Muscle layer of duodenum (tissue), 2 donors: ENCODE measurements around the gene MYH6.
A peak's percentile ranks its signal among the peaks of the same experiment; 100 is the strongest.
"Not testable (repeated sequence)": the region's sequence is repeated elsewhere in the genome, so short reads cannot be mapped to it uniquely, and the experiment has no call there.

Source experiments
- H3K27ac ChIP-seq: one replicate; pipeline ENCODE4 v1.7.0; 2013; ENCODE audit warnings: mild to moderate bottlenecking, low read length
- H3K27me3 ChIP-seq: one replicate; pipeline ENCODE4 v1.7.0; 2013; ENCODE audit warnings: low read depth, mild to moderate bottlenecking, control low read depth, low read length
- H3K36me3 ChIP-seq, 2 donors: one replicate each; pipeline ENCODE4 v1.7.0; 2013; ENCODE audit warnings: low read length in 2 of 2, control low read depth in 1 of 2, mild to moderate bottlenecking in 1 of 2; ENCODE audit not compliant: insufficient read depth in 2 of 2, control insufficient read depth in 1 of 2
- H3K4me1 ChIP-seq, 2 donors: one replicate each; pipeline ENCODE4 v1.7.0; 2013; ENCODE audit warnings: low read length in 2 of 2, mild to moderate bottlenecking in 2 of 2, control low read depth in 1 of 2, moderate library complexity in 1 of 2; ENCODE audit not compliant: insufficient read depth in 2 of 2, control insufficient read depth in 1 of 2
- H3K4me3 ChIP-seq, 2 donors: one replicate each; pipeline ENCODE4 v1.7.0; 2013; ENCODE audit warnings: low read length in 2 of 2, low read depth in 1 of 2, mild to moderate bottlenecking in 1 of 2
- H3K9me3 ChIP-seq, 2 donors: one replicate each; pipeline ENCODE4 v1.7.0; 2013; ENCODE audit warnings: low read length in 2 of 2, control low read depth in 1 of 2, mild to moderate bottlenecking in 1 of 2; ENCODE audit not compliant: control insufficient read depth in 1 of 2
- donor health status: healthy.

Gene MYH6

DNA sequence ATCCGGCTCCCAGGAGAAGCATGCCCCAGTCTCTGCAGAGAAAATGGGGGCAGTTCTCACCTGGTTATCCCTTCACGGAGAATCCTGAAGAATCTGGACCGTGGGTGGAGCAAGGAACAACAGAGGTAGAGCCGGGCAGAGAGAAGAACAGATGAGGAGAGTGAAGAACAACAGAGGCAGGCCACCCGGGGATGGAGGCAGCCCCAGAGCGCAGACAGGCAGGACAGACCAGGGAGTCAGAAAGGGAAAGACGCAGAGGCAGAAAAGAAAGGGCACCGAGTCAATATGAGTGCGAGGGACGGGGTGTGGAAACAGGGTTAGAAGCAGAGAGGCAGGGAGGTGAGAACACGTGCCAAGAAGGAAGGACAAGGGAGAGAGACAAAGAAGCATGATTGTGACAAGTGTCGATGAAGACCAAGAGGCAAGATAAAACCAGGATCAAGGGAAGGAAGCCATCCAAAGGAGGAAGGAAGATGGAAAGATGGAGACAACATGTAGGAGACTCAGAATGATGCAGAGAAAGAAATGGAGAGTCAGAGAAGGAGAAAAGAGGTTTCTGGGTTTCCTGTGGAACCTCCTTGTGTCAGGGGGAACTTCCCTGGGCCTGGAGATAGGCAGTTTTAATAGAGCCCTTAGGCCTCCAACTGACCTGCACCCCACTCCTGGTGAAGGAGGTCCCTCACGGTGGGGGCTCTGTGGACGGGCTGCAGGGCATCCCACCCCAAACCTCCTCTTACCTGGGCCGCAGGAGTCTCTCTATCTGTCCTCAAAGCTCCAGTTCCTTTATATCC lies at the start of gene MYH6:
Gene MYH6 (minus strand): TSS at position 758 of the 791 bp plus-strand sequence. CDS start 1,050 bp downstream, outside the sequence.
- Histone ChIP-seq H3K4me3 (no peak within 1 kb of the TSS), H3K9me3 (no peaks in the 10 kb centered on the region), H3K27ac (no peak within 1 kb of the TSS), H3K27me3 (no peaks in the 10 kb centered on the region), H3K36me3 (no peaks in the 10 kb centered on the region), H3K4me1 (no peaks in the 10 kb centered on the region)

DNA sequence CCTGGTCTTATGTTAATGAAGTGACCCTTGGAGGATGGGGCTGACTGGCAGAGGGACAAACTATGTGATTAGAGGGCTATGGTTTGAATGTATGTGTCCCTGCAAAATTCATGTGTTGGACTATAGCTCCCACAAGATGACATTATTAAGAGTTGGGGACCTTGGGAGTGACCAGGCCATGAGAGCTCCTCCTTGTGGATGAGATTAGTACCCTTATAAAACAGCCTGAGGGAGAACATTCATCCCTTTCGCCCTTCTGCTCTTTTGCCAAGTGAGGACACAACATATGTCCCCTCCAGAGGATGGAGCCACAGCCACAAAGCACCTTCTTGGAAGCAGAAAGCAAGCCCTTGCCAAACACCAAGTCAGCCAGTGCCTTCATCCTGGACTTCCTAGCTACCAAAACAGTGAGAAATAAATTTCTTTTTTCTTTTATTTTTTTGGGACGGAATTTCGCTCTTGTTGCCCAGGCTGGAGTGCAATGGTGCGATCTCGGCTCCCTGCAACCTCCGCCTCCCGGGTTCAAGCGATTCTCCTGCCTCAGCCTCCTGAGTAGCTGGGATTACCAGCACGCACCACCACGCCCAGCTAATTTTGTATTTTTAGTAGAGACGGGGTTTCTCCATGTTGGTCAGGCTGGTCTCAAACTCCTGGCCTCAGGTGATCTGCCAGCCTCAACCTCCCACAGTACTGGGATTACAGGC lies 49.0 kb upstream of the MYH6 start:
- not testable (repeated sequence) for H3K27ac ChIP-seq, H3K4me3 ChIP-seq, H3K9me3 ChIP-seq

DNA sequence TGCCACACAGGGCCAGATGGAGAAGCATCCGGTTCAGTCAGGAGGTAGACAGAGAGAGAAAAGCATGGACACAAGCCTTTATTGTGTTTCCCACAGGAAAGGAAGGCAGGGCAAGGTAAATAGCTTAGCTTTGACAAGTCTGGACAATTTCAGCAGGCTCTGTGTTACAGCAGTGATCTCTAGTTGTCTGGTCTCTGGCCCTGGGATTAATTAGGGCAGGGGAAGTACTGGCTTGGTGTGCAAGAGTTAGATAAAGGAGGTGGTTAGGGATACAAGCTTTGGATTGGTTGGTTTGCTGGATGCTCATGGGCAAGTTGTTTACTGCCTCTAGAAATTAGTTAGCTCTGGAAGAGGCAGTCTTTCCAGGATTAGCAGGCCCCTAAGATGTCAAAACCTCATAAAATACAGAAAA lies 46.4 kb upstream of the MYH6 start:
- H3K27me3 ChIP-seq: no peaks in the 10 kb centered on the region
- no peaks in the 10 kb centered on the region for H3K4me1 ChIP-seq
- H3K9me3 ChIP-seq: no peaks in the 10 kb centered on the region
- H3K36me3 ChIP-seq: no peaks in the 10 kb centered on the region
- no peak overlapping the region for H3K27ac ChIP-seq
- no peak overlapping the region for H3K4me3 ChIP-seq

More for the DNA sequence above, 49.0 kb upstream of the MYH6 start:
- H3K27me3 ChIP-seq, H3K4me1 ChIP-seq, H3K36me3 ChIP-seq: not testable (repeated sequence)

DNA sequence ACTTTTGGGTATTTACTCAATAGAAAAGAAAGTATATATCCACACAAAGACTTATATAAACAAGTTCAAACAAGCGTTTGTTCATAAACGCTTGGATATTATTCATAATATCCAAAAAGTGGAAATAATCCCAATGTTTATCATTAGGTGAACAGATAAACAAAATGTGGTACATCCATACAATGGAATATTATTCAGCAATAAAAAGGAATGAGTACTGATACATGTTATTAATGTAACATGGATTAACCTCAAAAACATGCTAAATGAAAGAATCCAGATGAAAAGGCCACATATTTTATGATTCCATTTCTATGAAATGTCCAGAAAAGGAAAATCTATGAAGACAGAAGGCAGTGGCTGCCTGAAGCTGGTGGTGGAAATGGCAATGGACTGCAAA lies 44.2 kb upstream of the MYH6 start:
- no peaks in the 10 kb centered on the region for H3K36me3 ChIP-seq
- no peaks in the 10 kb centered on the region for H3K4me1 ChIP-seq
- H3K4me3 ChIP-seq: no peak overlapping the region
- no peak overlapping the region for H3K27ac ChIP-seq
- no peaks in the 10 kb centered on the region for H3K9me3 ChIP-seq
- no peaks in the 10 kb centered on the region for H3K27me3 ChIP-seq

DNA sequence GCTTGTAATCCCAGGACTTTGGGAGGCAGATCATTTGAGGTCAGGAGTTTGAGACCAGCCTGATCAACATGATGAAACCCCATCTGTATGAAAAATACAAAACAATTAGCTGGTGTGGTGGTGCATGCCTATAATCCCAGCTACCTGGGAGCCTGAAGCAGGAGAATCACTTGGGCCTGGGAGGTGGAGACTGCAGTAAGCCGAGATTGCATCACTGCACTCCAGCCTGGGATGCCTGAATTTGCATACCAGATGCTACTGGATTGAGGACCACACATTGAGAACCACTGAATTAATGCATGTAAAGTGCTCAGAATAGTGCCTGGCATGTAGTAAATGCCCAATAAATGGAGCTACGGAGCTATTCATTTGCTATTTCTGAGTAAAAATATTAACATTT lies 42.3 kb upstream of the MYH6 start:
- H3K27ac ChIP-seq: no peak overlapping the region
- H3K4me3 ChIP-seq: no peak overlapping the region
- no peaks in the 10 kb centered on the region for H3K4me1 ChIP-seq
- H3K27me3 ChIP-seq: no peaks in the 10 kb centered on the region
- no peaks in the 10 kb centered on the region for H3K9me3 ChIP-seq
- no peaks in the 10 kb centered on the region for H3K36me3 ChIP-seq

DNA sequence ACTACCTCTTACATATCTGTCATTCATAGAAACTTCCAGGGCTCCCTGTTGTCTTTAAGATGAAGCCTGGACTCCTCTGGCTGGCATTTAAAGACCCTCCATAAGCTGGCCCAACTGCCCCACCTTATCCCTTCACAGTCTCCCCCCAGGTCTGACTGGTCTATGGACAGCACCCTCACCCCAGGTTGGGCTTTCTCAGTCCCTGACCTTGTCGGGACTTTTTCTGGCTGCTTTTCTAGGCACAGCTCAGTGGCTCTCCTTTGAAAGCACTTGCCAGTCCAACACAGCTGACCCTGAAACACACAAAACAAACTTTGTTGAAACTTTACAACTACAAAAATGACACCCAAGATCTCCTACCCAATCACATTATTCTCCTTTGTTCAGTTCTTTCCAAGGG lies 41.2 kb upstream of the MYH6 start:
- Histone ChIP-seq H3K4me1 (no peaks in the 10 kb centered on the region), H3K4me3 (no peak overlapping the region), H3K9me3 (no peaks in the 10 kb centered on the region), H3K27me3 (no peaks in the 10 kb centered on the region), H3K36me3 (no peaks in the 10 kb centered on the region), H3K27ac (no peak overlapping the region)

DNA sequence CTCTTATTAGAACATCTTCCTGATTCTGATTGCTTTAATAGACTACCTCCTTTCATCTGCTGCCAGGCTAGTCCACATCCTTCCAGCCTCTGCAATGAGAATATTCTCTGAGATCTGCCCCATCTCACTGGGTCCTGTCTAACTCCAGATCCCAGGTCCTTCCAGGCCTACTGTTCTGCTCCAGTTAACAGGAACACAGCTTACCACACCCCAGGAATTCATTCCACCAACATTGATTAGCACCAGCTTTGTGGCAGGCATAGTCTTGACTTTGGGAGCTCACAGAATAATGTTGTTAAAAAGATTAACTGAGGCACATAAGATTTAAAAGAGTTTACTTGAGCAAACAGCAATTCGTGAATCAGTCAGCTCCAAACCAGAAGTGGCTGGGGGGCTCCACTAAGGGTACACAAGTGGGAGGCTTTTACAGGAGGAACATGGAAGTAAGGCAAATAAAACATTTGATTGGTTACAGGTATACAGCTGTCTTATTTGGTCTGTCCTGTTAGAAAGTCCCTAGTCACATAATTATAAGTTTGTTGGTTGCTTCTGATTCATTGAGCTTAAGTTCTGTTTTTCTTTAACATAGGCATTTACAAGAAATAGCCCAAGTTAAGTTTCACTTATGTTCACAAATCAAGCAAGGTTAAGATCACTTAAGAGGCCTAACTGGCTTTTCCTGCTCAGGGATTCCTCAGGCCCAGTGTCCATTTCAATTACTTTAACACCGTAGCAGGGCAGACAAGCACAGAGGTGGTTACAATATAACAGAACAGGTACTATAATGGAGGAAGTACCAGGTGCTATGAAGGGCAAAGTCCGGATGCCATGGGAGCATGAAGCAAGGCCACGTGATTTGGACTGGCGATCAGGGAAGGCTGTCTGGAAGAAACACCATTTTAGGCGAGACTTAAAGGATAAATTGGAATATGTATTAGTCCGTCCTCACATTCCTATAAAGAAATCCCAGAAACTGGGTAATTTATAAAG lies 39.6 kb upstream of the MYH6 start:
- Histone ChIP-seq H3K4me3 (no peak overlapping the region), H3K27me3 (no peaks in the 10 kb centered on the region)

DNA sequence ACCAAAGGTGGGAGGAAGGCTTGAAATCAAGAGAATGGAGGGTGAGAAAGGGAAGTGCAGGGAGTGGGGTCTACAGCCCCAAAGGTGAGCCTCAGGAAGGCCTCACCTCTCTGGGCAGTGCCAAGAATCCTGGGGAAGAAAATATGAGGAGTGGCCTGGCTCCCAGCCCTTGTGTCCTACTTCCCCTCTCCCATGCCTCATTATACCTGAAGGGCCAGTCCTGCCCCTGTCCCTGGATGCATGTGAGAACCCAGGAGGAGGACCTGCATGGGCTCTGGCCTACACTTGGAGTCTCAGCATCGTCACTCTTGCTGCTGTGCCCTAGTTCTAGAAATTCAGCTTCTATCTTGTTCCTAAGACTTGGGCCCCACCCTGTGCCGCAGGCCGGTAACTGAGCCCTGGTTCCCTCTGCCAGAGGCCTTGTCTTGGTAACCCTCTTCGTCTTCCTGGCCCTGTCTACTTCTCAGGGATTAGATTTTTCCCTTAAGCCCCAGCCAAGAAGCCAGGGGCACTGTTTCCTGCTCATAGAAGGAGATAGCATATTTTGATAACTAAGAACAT lies 38.3 kb upstream of the MYH6 start:
- Histone ChIP-seq H3K9me3 (no peaks in the 10 kb centered on the region), H3K27ac (peak overlapping the region; percentile 1), H3K4me3 (no peak overlapping the region), H3K36me3 (no peaks in the 10 kb centered on the region), H3K4me1 (no peaks in the 10 kb centered on the region), H3K27me3 (no peaks in the 10 kb centered on the region)

More for the DNA sequence above, 39.6 kb upstream of the MYH6 start:
- Histone ChIP-seq H3K27ac (no peak overlapping the region), H3K36me3 (no peaks in the 10 kb centered on the region), H3K9me3 (no peaks in the 10 kb centered on the region), H3K4me1 (no peaks in the 10 kb centered on the region)

DNA sequence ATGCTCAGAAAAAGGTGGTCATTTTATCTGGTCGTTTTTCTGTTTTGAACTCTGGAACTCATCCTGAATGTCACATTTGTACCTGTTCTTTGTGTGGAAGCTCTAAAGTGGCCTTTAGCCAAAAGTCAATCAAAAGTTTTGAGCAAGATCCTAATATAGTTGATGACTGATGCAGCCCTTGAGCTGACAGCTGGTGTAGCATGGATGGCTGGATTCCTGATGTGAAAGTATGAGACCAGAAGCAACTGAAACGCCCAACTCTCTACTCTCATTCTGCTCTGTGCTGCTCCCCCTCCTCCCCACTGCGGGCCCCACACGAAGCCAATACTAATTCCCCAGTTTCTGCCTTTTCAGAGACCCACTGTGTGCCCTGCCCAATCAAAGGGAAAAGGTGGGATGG lies 37.7 kb upstream of the MYH6 start:
- no peaks in the 10 kb centered on the region for H3K9me3 ChIP-seq
- H3K27ac ChIP-seq: no peak overlapping the region
- H3K4me3 ChIP-seq: no peak overlapping the region
- H3K36me3 ChIP-seq: no peaks in the 10 kb centered on the region
- H3K27me3 ChIP-seq: no peaks in the 10 kb centered on the region
- H3K4me1 ChIP-seq: no peaks in the 10 kb centered on the region

DNA sequence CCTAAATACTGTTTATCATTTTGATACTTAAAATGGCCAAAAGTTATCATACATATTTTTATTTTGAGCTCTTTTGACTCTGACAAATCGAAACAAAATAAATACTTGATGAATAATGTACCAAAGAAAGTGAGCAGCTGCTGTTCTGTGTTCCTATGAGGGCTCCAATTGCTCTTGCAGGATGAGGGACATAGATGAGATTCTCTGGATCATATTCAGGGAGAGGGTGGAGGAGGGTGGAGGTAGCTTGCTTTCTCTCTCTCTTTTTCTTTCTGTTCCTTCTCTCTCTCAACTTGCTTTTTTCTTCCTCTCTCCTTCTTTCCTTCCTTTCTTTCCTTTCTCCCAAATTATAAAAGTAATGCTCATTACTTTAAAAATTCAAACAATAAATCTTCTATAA lies 36.2 kb upstream of the MYH6 start:
- H3K36me3 ChIP-seq: no peaks in the 10 kb centered on the region
- no peaks in the 10 kb centered on the region for H3K9me3 ChIP-seq
- H3K27ac ChIP-seq: no peak overlapping the region
- H3K4me3 ChIP-seq: no peak overlapping the region
- no peaks in the 10 kb centered on the region for H3K4me1 ChIP-seq
- H3K27me3 ChIP-seq: no peaks in the 10 kb centered on the region

DNA sequence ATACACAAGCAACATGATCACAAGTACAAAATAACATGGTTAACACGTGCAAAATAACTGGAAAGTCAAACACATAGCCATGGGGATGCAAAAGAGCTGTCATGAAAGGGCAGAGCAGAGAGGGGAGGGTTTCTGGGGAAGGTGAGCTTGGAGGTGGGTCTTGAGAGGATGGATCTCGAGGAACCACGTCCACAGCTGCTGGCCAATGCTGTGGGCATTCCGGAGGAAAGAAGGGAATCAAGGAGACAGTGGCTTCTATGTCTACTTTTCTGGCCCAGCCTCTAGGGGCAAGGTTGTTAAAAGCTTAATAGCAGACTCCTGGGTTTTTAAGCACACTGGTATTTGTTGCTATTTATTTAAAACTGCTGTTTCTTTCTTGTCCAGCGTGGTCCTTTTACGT lies 35.8 kb upstream of the MYH6 start:
- Histone ChIP-seq H3K4me3 (no peak overlapping the region), H3K27ac (no peak overlapping the region), H3K4me1 (no peaks in the 10 kb centered on the region), H3K27me3 (no peaks in the 10 kb centered on the region), H3K36me3 (no peaks in the 10 kb centered on the region), H3K9me3 (no peaks in the 10 kb centered on the region)
